Spleen (tissue), 11 donors: Measurements from ENCODE around the gene KLC3. TPM values are rescaled to one million over a fixed set of nuclear protein-coding genes. Genes with fewer than 3 reads are reported as not detected.

Source experiments
- DNase-seq: peaks from one replicate; pipeline ENCODE4 v3.0.0-alpha.2; 2020
- H3K27ac ChIP-seq, 8 donors: fragments of 200-600 bp; sonication (generic) in 7 of 8; 1 replicate in 4 of 8; 2 replicates in 4 of 8; pipeline versions ENCODE4 v1.5.0 to v1.8.0; 2016 to 2021; ENCODE audit warnings: inconsistent platforms in 4 of 8, mild to moderate bottlenecking in 4 of 8, moderate library complexity in 1 of 8
- H3K27me3 ChIP-seq, 7 donors: fragments of 200-600 bp; sonication (generic) in 6 of 7; replicated peaks in 1 of 7; 1 replicate in 4 of 7; 2 replicates in 3 of 7; pipeline versions ENCODE4 v1.5.0 to v1.8.0; 2016 to 2021; ENCODE audit warnings: inconsistent platforms in 3 of 7, mild to moderate bottlenecking in 1 of 7
- H3K36me3 ChIP-seq, 6 donors: fragments of 200-600 bp; sonication (generic) in 5 of 6; 1 replicate in 4 of 6; 2 replicates in 2 of 6; pipeline versions ENCODE4 v1.5.0 to v1.8.0; 2016 to 2021; ENCODE audit warnings: inconsistent platforms in 2 of 6
- H3K4me1 ChIP-seq, 6 donors: fragments of 200-600 bp; sonication (generic) in 5 of 6; 1 replicate in 3 of 6; 2 replicates in 3 of 6; pipeline versions ENCODE4 v1.5.0 to v1.8.0; 2016 to 2021; ENCODE audit warnings: inconsistent platforms in 3 of 6
- H3K4me3 ChIP-seq, 8 donors: fragments of 200-600 bp; sonication (generic) in 7 of 8; 1 replicate in 4 of 8; 2 replicates in 4 of 8; pipeline versions ENCODE4 v1.5.0 to v1.8.0; 2016 to 2021; ENCODE audit warnings: inconsistent platforms in 4 of 8, mild to moderate bottlenecking in 4 of 8, moderate library complexity in 2 of 8
- H3K9me3 ChIP-seq, 8 donors: fragments of 200-600 bp; sonication (generic) in 7 of 8; 1 replicate in 4 of 8; 2 replicates in 4 of 8; pipeline versions ENCODE4 v1.5.0 to v1.8.0; 2016 to 2021; ENCODE audit warnings: inconsistent platforms in 4 of 8
- POLR2A ChIP-seq, 3 donors: fragments of 450-650 bp; IDR thresholded peaks; one replicate each; pipeline ENCODE4 v1.5.1; 2017; ENCODE audit warnings: antibody characterized with exemption in 3 of 3, mild to moderate bottlenecking in 1 of 3
- POLR2AphosphoS5 ChIP-seq, 3 donors: sonication (generic); formaldehyde crosslinking; IDR thresholded peaks; one replicate each; pipeline ENCODE4 v1.5.1; 2017; ENCODE audit warnings: antibody characterized with exemption in 3 of 3
- WGBS, 5 donors: extraction: QIAGEN DNeasy Blood & Tissue Kit in 3 of 5; methylation state at CpG; one replicate each; pipeline versions ENCODE4 v1.1.5 to v1.1.7; 2013 to 2018; 5-methylcytosine and 5-hydroxymethylcytosine counted together
- intact Hi-C: fragments of 100-400 bp; cut with DNase I; formaldehyde crosslinking; loops from one replicate; pipeline ENCODE4 v1.15.0; 2023; ENCODE audit warnings: low total_unique reads
- polyA plus RNA-seq, 3 donors: library from polyadenylated mRNA; stranded (reverse); fragments of 200-250 nt; gene quantifications; one replicate each; pipeline ENCODE4 v1.2.1, GENCODE V29; 2013
- total RNA-seq, 7 donors: library from RNA; depleted of rRNA in 3 of 7; stranded (reverse); fragments of >200 nt in 3 of 7; fragmentation: NEBNext Ultra II Directional in 4 of 7; extraction: Animal tissue kit (Norgen Biotek cat#: 25700) in 4 of 7; gene quantifications; one replicate each; pipeline versions ENCODE4 v1.1.0 to v1.2.1, GENCODE V29; 2016 to 2021
- TF ChIP-seq, protein P1 (sequence below), 11 experiments: fragments of 200-600 bp in 7 of 11; fragments of 450-650 bp in 4 of 11; sonication (generic) in 4 of 11; IDR thresholded peaks in 8 of 11; conservative IDR thresholded peaks in 3 of 11; 1 replicate in 7 of 11; 2 replicates in 4 of 11; pipeline versions ENCODE4 v1.4.0 to v1.8.0; 2016 to 2021; ENCODE audit warnings: antibody characterized with exemption in 11 of 11, inconsistent platforms in 4 of 11, mild to moderate bottlenecking in 1 of 11
- donor health status: healthy with polysubstance abuse.
- donor health status: DM: no; HTN: no; CAD: no; lungs with moderate emphysema.
- donor health status: DM: no; HTN: no; CAD: no.
- donor health status: Bipolar disorder and iron deficiency.
- donor health status: healthy.
- donor health status: DM: no; HTN: no; CAD: no.
- donor health status: DM: yes; HTN: yes; CAD: no.

The KLC3 gene
- total and polyA plus RNA-seq, 10 donors = 0.05 to 0.87 (median 0.08) TPM; not detected in 6

DNA sequence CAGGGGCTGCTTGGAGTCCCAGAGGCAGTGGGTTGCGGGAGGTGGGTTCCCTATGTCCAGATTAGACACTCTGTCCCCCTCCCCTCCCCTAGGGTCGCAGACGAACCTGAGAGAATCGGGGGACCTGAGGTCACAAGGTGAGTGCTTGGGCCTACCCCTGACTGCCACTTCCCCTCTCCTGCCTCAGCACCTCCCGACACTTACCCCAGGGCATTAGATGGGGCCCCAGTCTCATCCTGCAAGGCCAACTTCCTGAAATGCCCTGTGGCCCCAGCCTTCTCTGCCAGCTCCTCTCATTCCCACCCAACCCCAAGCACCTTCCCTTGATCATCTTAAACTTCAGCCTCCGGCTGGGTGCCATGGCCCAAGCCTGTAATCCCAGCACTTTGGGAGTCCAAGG lies 40.8 kb upstream of the KLC3 start:
- DNase-seq = no peak
- Histone ChIP-seq H3K9me3 (peaks cover 0 to 8% (median 0%) of the 10 kb centered on the region in 8 donors), H3K27ac (no peak overlapping the region), H3K36me3 (peaks cover 0 to 85% (median 22%) of the 10 kb centered on the region in 6 donors), H3K4me1 (no peaks in the 10 kb centered on the region), H3K4me3 (no peak overlapping the region), H3K27me3 (no peaks in the 10 kb centered on the region)
- 76 to 91% (median 86%) methylated on average over 6 of the region's 6 CpGs for WGBS, 5 donors
- TF ChIP-seq, protein P1, sequence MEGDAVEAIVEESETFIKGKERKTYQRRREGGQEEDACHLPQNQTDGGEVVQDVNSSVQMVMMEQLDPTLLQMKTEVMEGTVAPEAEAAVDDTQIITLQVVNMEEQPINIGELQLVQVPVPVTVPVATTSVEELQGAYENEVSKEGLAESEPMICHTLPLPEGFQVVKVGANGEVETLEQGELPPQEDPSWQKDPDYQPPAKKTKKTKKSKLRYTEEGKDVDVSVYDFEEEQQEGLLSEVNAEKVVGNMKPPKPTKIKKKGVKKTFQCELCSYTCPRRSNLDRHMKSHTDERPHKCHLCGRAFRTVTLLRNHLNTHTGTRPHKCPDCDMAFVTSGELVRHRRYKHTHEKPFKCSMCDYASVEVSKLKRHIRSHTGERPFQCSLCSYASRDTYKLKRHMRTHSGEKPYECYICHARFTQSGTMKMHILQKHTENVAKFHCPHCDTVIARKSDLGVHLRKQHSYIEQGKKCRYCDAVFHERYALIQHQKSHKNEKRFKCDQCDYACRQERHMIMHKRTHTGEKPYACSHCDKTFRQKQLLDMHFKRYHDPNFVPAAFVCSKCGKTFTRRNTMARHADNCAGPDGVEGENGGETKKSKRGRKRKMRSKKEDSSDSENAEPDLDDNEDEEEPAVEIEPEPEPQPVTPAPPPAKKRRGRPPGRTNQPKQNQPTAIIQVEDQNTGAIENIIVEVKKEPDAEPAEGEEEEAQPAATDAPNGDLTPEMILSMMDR (IDR thresholded peaks at IDR 0.05 in 8 of 11, conservative IDR thresholded peaks at IDR 0.05 in 3 of 11) = no peak
- TF ChIP-seq POLR2A (IDR thresholded peaks at IDR 0.05) = no peak
- TF ChIP-seq POLR2AphosphoS5 (IDR thresholded peaks at IDR 0.05) = no peak
- intact Hi-C loops = no loop called here

DNA sequence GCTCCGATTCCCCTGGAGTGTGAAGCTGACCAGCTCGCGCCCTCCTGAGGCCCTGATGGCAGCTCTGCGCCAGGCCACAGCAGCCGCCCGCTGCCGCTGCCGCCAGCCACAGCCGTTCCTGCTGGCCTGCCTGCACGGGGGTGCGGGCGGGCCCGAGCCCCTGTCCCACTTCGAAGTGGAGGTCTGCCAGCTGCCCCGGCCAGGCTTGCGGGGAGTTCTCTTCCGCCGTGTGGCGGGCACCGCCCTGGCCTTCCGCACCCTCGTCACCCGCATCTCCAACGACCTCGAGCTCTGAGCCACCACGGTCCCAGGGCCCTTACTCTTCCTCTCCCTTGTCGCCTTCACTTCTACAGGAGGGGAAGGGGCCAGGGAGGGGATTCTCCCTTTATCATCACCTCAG lies 38.1 kb upstream of the KLC3 start:
- 91 to 94% (median 93%) methylated on average over 19 to 27 of the region's 27 CpGs for WGBS, 5 donors
- intact Hi-C loops = no loop called here
- no peak for DNase-seq

DNA sequence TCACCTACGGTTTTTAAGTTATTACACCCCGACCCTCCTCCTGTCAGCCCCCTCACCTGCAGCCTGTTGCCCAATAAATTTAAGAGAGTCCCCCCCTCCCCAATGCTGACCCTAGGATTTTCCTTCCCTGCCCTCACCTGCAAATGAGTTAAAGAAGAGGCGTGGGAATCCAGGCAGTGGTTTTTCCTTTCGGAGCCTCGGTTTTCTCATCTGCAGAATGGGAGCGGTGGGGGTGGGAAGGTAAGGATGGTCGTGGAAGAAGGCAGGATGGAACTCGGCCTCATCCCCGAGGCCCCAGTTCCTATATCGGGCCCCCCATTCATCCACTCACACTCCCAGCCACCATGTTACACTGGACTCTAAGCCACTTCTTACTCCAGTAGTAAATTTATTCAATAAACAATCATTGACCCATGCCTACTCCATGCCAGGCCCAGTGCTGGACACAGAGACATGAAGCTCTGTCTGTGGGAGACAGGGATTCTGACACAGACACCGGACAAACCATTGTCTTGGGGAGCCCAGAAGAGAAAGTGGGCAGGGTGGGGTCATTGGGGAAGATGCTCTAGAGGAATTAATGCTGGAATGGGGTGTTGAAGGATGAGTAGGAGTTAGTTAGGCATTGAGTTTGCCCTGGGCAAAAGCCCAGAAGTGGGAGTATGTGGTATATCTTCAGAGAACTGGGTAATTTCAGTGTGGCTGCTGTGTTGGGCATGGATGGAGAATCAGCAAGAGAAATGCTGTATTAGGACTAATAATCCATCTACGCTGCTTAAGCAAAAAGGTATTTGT lies 37.1 kb upstream of the KLC3 start:
- Histone ChIP-seq H3K27ac (no peak overlapping the region), H3K4me3 (no peak overlapping the region), H3K9me3 (peaks cover 0 to 8% (median 0%) of the 10 kb centered on the region in 8 donors), H3K4me1 (no peaks in the 10 kb centered on the region), H3K27me3 (peaks cover 0 to 4% (median 0%) of the 10 kb centered on the region in 7 donors), H3K36me3 (peaks cover 0 to 47% (median 17%) of the 10 kb centered on the region in 6 donors)
- intact Hi-C loops = no loop called here
- WGBS, 5 donors = 93 to 98% (median 93%) methylated on average over 12 of the region's 12 CpGs
- no peak for DNase-seq
- TF ChIP-seq POLR2AphosphoS5 (IDR thresholded peaks at IDR 0.05) (no peak), POLR2A (IDR thresholded peaks at IDR 0.05) (no peak)
- TF ChIP-seq, protein P1 (IDR thresholded peaks at IDR 0.05 in 8 of 11, conservative IDR thresholded peaks at IDR 0.05 in 3 of 11) = no peak

More for the DNA sequence above, 38.1 kb upstream of the KLC3 start:
- peaks cover 0 to 2% (median 0%) of the 10 kb centered on the region in 7 donors for H3K27me3 ChIP-seq
- no peaks in the 10 kb centered on the region for H3K4me1 ChIP-seq
- TF ChIP-seq POLR2A (IDR thresholded peaks at IDR 0.05) (no peak), POLR2AphosphoS5 (IDR thresholded peaks at IDR 0.05) (peak in 1 of 3 donors; percentile 25)
- TF ChIP-seq, protein P1 (IDR thresholded peaks at IDR 0.05 in 8 of 11, conservative IDR thresholded peaks at IDR 0.05 in 3 of 11) = no peak
- H3K4me3 ChIP-seq = no peak overlapping the region
- H3K36me3 ChIP-seq = peaks cover 0 to 58% (median 17%) of the 10 kb centered on the region in 6 donors
- H3K27ac ChIP-seq = no peak overlapping the region
- peaks cover 0 to 8% (median 0%) of the 10 kb centered on the region in 8 donors for H3K9me3 ChIP-seq
